Measurements from ENCODE around the gene CARD10. TPM values are rescaled to one million over a fixed set of nuclear protein-coding genes. Genes with fewer than 3 reads are reported as not detected.

The CARD10 gene
- total and polyA plus RNA-seq, 2 of the 8 experiments (the other 6 are each of a cell fraction or from before 2014, with no cell fraction given) = 13.5 to 14.4 TPM

- TF ChIP-seq CTCF (IDR thresholded peaks at IDR 0.05; ENCODE audit: control extremely low read depth in 1 of 3, insufficient read depth in 1 of 3, low read depth in 1 of 3, low read length in 3 of 3) (peak; percentile 86 to 96 (median 89)), TBP (IDR thresholded peaks at IDR 0.05; ENCODE audit: low read depth, low read length) (0 out of 2 replicates have a peak, but pooled peaks have one; percentile 20), RAD21 (IDR thresholded peaks at IDR 0.05 in 1 of 2, conservative IDR thresholded peaks at IDR 0.05 in 1 of 2; ENCODE audit: low read depth in 2 of 2, low read length in 2 of 2) (peak; percentile 90 to 91), RXRA (IDR thresholded peaks at IDR 0.05; ENCODE audit: insufficient read depth, low read depth, low read length) (no peak), JUND (IDR thresholded peaks at IDR 0.05; ENCODE audit: low read length) (peak; percentile 98), CREB1 (IDR thresholded peaks at IDR 0.05) (peak; percentile 26; the same call in 1 of the 2 replicates)
- TF ChIP-seq, protein P1, sequence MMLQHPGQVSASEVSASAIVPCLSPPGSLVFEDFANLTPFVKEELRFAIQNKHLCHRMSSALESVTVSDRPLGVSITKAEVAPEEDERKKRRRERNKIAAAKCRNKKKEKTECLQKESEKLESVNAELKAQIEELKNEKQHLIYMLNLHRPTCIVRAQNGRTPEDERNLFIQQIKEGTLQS (IDR thresholded peaks at IDR 0.05; ENCODE audit: insufficient read depth, low read depth, low read length) = peak; percentile 48; the same call in 1 of the 2 replicates
Observed at GRCh38 chr22:37544955-37545702, 25.9 kb upstream of the CARD10 start (continued).
